IMR-90 (cell line): ENCODE results near the gene PARD6G. TPM values are rescaled to one million over a fixed set of nuclear protein-coding genes. Genes with fewer than 3 reads are reported as not detected.

Experiments
- ATAC-seq: fragments of 200-7000 bp; cut with Tn5 transposase; 2 replicates; pipeline ENCODE4 v1.9.1; 2020; ENCODE audit warnings: low read depth, mild to moderate bottlenecking, moderate library complexity
- BruUV-seq: library from RNA; stranded (reverse); fragments of 400-500 nt; replicated peaks from 2 replicates; lab custom pipeline; 2021; lab: Mats Ljungman, UMichigan
- CTCF ChIA-PET: fragments of 300-600 bp; formaldehyde crosslinking; extraction: SDS; loops from one replicate; lab custom pipeline; 2021; ENCODE audit warnings: antibody characterized with exemption; lab: Yijun Ruan, JAX
- POLR2A ChIA-PET: fragments of 300-600 bp; sonication (Branson Sonifier 250); formaldehyde crosslinking; loops from one replicate; lab custom pipeline; 2022; ENCODE audit warnings: antibody characterized with exemption; ENCODE audit not compliant: unreplicated experiment; lab: Charles Lee
- DNase-seq: peaks from one replicate; pipeline ENCODE4 v3.0.0; 2013
- H2AFZ ChIP-seq: replicated peaks from 2 replicates; pipeline ENCODE3; 2013; ENCODE audit warnings: low read length, mild to moderate bottlenecking; ENCODE audit not compliant: poor library complexity
- H2AK5ac ChIP-seq: 2 replicates; pipeline ENCODE4 v1.6.1; 2013; ENCODE audit warnings: low read depth, low read length, inconsistent platforms
- H2AK9ac ChIP-seq: replicated peaks from 2 replicates; pipeline ENCODE3; 2013; ENCODE audit warnings: mild to moderate bottlenecking, low read depth, low read length, moderate library complexity; ENCODE audit not compliant: poor library complexity
- H2BK120ac ChIP-seq: 2 replicates; pipeline ENCODE4 v1.6.1; 2013; ENCODE audit warnings: low read depth, low read length, inconsistent platforms
- H2BK15ac ChIP-seq: 3 replicates; pipeline ENCODE4 v1.6.1; 2013; ENCODE audit warnings: low read depth, low read length, inconsistent platforms
- H2BK20ac ChIP-seq: 2 replicates; pipeline ENCODE4 v1.6.1; 2013; ENCODE audit warnings: low read depth, mild to moderate bottlenecking, inconsistent platforms, low read length, moderate library complexity
- H2BK5ac ChIP-seq: 2 replicates; pipeline ENCODE4 v1.6.1; 2013; ENCODE audit warnings: mild to moderate bottlenecking, low read depth, low read length, inconsistent platforms; ENCODE audit not compliant: poor library complexity, severe bottlenecking
- H3K14ac ChIP-seq: replicated peaks from 2 replicates; pipeline ENCODE4 v1.6.1; 2013; ENCODE audit warnings: low read depth, low read length, inconsistent platforms
- H3K18ac ChIP-seq: 2 replicates; pipeline ENCODE4 v1.6.1; 2013; ENCODE audit warnings: low read depth, low read length, control low read depth
- H3K23ac ChIP-seq: 2 replicates; pipeline ENCODE4 v1.6.1; 2013; ENCODE audit warnings: low read depth, low read length, inconsistent platforms
- H3K27ac ChIP-seq: 2 replicates; pipeline ENCODE4 v1.5.1; 2013; ENCODE audit warnings: mild to moderate bottlenecking, control low read depth, low read length; ENCODE audit not compliant: insufficient read depth
- H3K27me3 ChIP-seq: 2 replicates; pipeline ENCODE4 v1.6.1; 2013; ENCODE audit warnings: low read length; ENCODE audit not compliant: control insufficient read depth, insufficient read depth
- H3K36me3 ChIP-seq: 2 replicates; pipeline ENCODE4 v1.6.1; 2013; ENCODE audit warnings: low read length, mixed read lengths; ENCODE audit not compliant: control insufficient read depth, insufficient read depth
- H3K4ac ChIP-seq: 2 replicates; pipeline ENCODE4 v1.6.1; 2013; ENCODE audit warnings: low read depth, low read length, inconsistent platforms
- H3K4me1 ChIP-seq: 2 replicates; pipeline ENCODE4 v1.6.1; 2013; ENCODE audit warnings: low read length, mixed read lengths; ENCODE audit not compliant: control insufficient read depth, insufficient read depth
- H3K4me2 ChIP-seq: 2 replicates; pipeline ENCODE4 v1.6.1; 2013; ENCODE audit warnings: low read depth, mild to moderate bottlenecking, control low read depth, low read length, moderate library complexity
- H3K4me3 ChIP-seq: 2 replicates; pipeline ENCODE4 v1.5.1; 2013; ENCODE audit warnings: low read depth, mild to moderate bottlenecking, control low read depth, low read length, moderate library complexity; ENCODE audit not compliant: insufficient read depth
- H3K56ac ChIP-seq: 2 replicates; pipeline ENCODE4 v1.6.1; 2013; ENCODE audit warnings: low read length, inconsistent platforms; ENCODE audit not compliant: insufficient read depth; ENCODE audit errors: extremely low read depth
- H3K79me1 ChIP-seq, 2 experiments: 2 replicates each; pipeline ENCODE4 v1.6.1; 2013; ENCODE audit warnings: low read length in 2 of 2, inconsistent platforms in 1 of 2, low read depth in 1 of 2
- H3K9ac ChIP-seq: 2 replicates; pipeline ENCODE4 v1.6.1; 2013; ENCODE audit warnings: low read depth, low read length, control low read depth
- H3K9me1 ChIP-seq: 2 replicates; pipeline ENCODE4 v1.6.1; 2013; ENCODE audit warnings: low read length, inconsistent platforms; ENCODE audit not compliant: insufficient read depth
- H3K9me3 ChIP-seq: 2 replicates; pipeline ENCODE4 v1.6.1; 2013; ENCODE audit warnings: low read length; ENCODE audit not compliant: control insufficient read depth, insufficient read depth
- H4K20me1 ChIP-seq: 2 replicates; pipeline ENCODE4 v1.6.1; 2013; ENCODE audit warnings: low read length, inconsistent platforms; ENCODE audit not compliant: insufficient read depth
- H4K5ac ChIP-seq: 2 replicates; pipeline ENCODE4 v1.6.1; 2013; ENCODE audit warnings: mild to moderate bottlenecking, low read depth, low read length, control low read depth
- H4K8ac ChIP-seq, 2 experiments: 2 replicates each; pipeline ENCODE4 v1.6.1; 2013; ENCODE audit warnings: low read depth in 2 of 2, low read length in 2 of 2, control low read depth in 1 of 2, inconsistent platforms in 1 of 2
- H4K91ac ChIP-seq: 2 replicates; pipeline ENCODE4 v1.6.1; 2013; ENCODE audit warnings: low read depth, low read length, inconsistent platforms; ENCODE audit not compliant: insufficient read depth
- CEBPB ChIP-seq: IDR thresholded peaks from 2 replicates; pipeline ENCODE4 v1.6.1; 2012; ENCODE audit warnings: low read depth, low read length, improper control_type of control experiment
- NFE2L2 ChIP-seq: fragments of 150-350 bp; IDR thresholded peaks from 2 replicates; pipeline ENCODE4 v1.6.1; 2016; ENCODE audit warnings: low read depth, mild to moderate bottlenecking, low read length
- POLR2A ChIP-seq: IDR thresholded peaks from 2 replicates; pipeline ENCODE4 v1.6.1; 2012; ENCODE audit warnings: mild to moderate bottlenecking, low read depth, low read length
- RFX5 ChIP-seq: IDR thresholded peaks from 2 replicates; pipeline ENCODE4 v1.8.0; 2012; ENCODE audit warnings: low read depth, mild to moderate bottlenecking, low read length, moderate library complexity
- WGBS, 2 experiments: methylation state at CpG; one replicate each; pipeline versions ENCODE4 v1.1.5 to v1.1.7; 2013; ENCODE audit warnings: missing lambda C conversion rate in 2 of 2; ENCODE audit not compliant: insufficient read length in 1 of 2; ENCODE audit errors: extremely low coverage in 2 of 2; 5-methylcytosine and 5-hydroxymethylcytosine counted together
- dilution Hi-C: fragments of 300-500 bp; cut with HindIII; formaldehyde crosslinking; loops from one replicate; pipeline ENCODE4 v1.14.3; 2018; ENCODE audit warnings: low sequenced_read_pairs; ENCODE audit not compliant: unreplicated experiment
- in situ Hi-C: fragments of 300-500 bp; cut with MboI; formaldehyde crosslinking; loops from 3 replicates; pipeline ENCODE4 v1.14.3; 2019; ENCODE audit warnings: low sequenced_read_pairs, inconsistent platforms, mixed read lengths
- intact Hi-C: fragments of 100-400 bp; cut with micrococcal nuclease; formaldehyde crosslinking; loops from 2 replicates; pipeline ENCODE4 v1.10.0; 2022
- polyA plus RNA-seq, 3 experiments: library from polyadenylated mRNA; depleted of rRNA; stranded (reverse); fragments of >200 nt; gene quantifications; 2 replicates each; pipeline ENCODE4 v1.2.3, GENCODE V29; 2012; ENCODE audit warnings: low replicate concordance in 1 of 3
- total RNA-seq: library from RNA; depleted of rRNA; stranded (reverse); fragments of >200 nt; gene quantifications from 2 replicates; pipeline ENCODE4 v1.2.3, GENCODE V29; 2012
- TF ChIP-seq, protein P1 (sequence below): conservative IDR thresholded peaks from 2 replicates; pipeline ENCODE4 v1.5.1; 2012; ENCODE audit warnings: mild to moderate bottlenecking, low read depth, low read length, improper control_type of control experiment

The PARD6G gene
- total and polyA plus RNA-seq, 2 of the 4 experiments (the other 2 are of a cell fraction) = 2.5 to 4.6 TPM

DNA sequence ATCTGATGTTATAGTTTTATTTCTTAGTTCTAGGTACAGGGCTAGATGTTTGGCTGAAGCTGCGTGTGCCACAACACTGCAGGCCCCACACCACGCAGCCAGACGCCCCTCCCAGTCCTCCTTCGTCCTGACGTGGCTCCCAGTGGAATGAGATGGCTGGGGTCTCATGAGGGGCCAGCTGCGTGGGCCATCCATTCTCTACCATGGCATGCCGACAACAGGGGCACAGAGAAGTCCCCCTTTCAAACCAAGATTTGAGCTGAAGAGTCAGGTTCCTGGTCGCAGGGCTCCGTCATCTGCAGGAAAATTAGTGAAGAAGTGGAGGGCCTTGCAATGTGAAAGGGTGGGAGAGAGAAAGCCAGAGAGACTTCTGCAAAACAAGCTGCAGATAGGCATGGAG, 64.5 kb downstream of the PARD6G start:
- DNase-seq = no peak
- H2BK120ac ChIP-seq = no peak overlapping the region
- in situ Hi-C loops = no loop called here
- H3K23ac ChIP-seq = no peak overlapping the region
- H2AFZ ChIP-seq = no peak overlapping the region
- dilution Hi-C loops = no loop called here
- no TSS peak for BruUV-seq
- peaks cover 3% of the 10 kb centered on the region; the same call in 1 of the 2 replicates for H4K20me1 ChIP-seq
- no peaks in the 10 kb centered on the region for H3K36me3 ChIP-seq
- TF ChIP-seq CEBPB = no peak
- no peak for TF ChIP-seq RFX5
- TF ChIP-seq POLR2A = no peak
- TF ChIP-seq, protein P1, sequence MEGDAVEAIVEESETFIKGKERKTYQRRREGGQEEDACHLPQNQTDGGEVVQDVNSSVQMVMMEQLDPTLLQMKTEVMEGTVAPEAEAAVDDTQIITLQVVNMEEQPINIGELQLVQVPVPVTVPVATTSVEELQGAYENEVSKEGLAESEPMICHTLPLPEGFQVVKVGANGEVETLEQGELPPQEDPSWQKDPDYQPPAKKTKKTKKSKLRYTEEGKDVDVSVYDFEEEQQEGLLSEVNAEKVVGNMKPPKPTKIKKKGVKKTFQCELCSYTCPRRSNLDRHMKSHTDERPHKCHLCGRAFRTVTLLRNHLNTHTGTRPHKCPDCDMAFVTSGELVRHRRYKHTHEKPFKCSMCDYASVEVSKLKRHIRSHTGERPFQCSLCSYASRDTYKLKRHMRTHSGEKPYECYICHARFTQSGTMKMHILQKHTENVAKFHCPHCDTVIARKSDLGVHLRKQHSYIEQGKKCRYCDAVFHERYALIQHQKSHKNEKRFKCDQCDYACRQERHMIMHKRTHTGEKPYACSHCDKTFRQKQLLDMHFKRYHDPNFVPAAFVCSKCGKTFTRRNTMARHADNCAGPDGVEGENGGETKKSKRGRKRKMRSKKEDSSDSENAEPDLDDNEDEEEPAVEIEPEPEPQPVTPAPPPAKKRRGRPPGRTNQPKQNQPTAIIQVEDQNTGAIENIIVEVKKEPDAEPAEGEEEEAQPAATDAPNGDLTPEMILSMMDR = no peak
- no peak for TF ChIP-seq NFE2L2
- no peak overlapping the region for H3K18ac ChIP-seq
- peaks cover 0 to 6% of the 10 kb centered on the region in 2 experiments; a peak in 2 of 4 replicates for H3K79me1 ChIP-seq
- ChIA-PET CTCF (interaction anchor here (1.5 kb wide), 1 partner anchor 25 kb away, joined by 4 read pairs; no protein-coding TSS in a partner anchor), POLR2A (no interaction called here)
- WGBS, 2 experiments = 80% methylated on average over 6 of the region's 9 CpGs; no CpG with 5 or more reads in 1 of the 2 experiments
- intact Hi-C loops = no loop called here
- no peak for ATAC-seq
- H3K4me2 ChIP-seq = no peak overlapping the region
- no peak overlapping the region for H3K4me3 ChIP-seq
- no peak overlapping the region for H2BK15ac ChIP-seq
- H2BK20ac ChIP-seq = no peak overlapping the region
- H3K27me3 ChIP-seq = no peaks in the 10 kb centered on the region
- no peaks in the 10 kb centered on the region; the same call in 1 of the 2 replicates for H3K4me1 ChIP-seq
- no peak overlapping the region for H3K9ac ChIP-seq
- H2AK5ac ChIP-seq = no peak overlapping the region
- no peak overlapping the region for H4K8ac ChIP-seq
- peaks cover 3% of the 10 kb centered on the region; the same call in 1 of the 2 replicates for H3K9me1 ChIP-seq
- H3K9me3 ChIP-seq = no peaks in the 10 kb centered on the region
- H3K56ac ChIP-seq = no peak overlapping the region
- no peak overlapping the region for H4K91ac ChIP-seq
- no peak overlapping the region for H2AK9ac ChIP-seq
- no peak overlapping the region for H3K27ac ChIP-seq
- H4K5ac ChIP-seq = no peak overlapping the region
- H2BK5ac ChIP-seq = no peak overlapping the region
- H3K14ac ChIP-seq = no peak overlapping the region
- no peak overlapping the region for H3K4ac ChIP-seq
